GM21825 (cell line): ENCODE results near the gene JUNB.
"Not testable (repeated sequence)": the region's sequence is repeated elsewhere in the genome, so short reads cannot be mapped to it uniquely, and the experiment has no call there.

Source experiments
- ATAC-seq: cut with Tn5 transposase; IDR thresholded peaks from one replicate; pipeline ENCODE4 v1.9.1; 2021; ENCODE audit warnings: mild to moderate bottlenecking, moderate library complexity; ENCODE audit not compliant: unreplicated experiment

The JUNB gene

GRCh38 chr19:12788682-12789097 is 2.6 kb upstream of the JUNB start:
- ATAC-seq: no peak

GRCh38 chr19:12789098-12789903 is 2.0 kb upstream of the JUNB start:
- no peak for ATAC-seq

GRCh38 chr19:12789904-12790619 is 1.2 kb upstream of the JUNB start:
- ATAC-seq: peak; percentile 33

GRCh38 chr19:12790628-12791344 is 500 bp upstream of the JUNB start:
- no peak for ATAC-seq

- no peak for ATAC-seq
These were observed 966 bp downstream of the JUNB start for GRCh38 chr19:12792051-12792852.

- no peak for ATAC-seq
These were observed 1.6 kb downstream of the JUNB start for GRCh38 chr19:12792853-12793289.

GRCh38 chr19:12793290-12794195 is 2.3 kb downstream of the JUNB start:
- ATAC-seq: peak; percentile 26

GRCh38 chr19:12794196-12794941 is 3.1 kb downstream of the JUNB start:
- ATAC-seq: no peak

- no peak for ATAC-seq
These were observed 3.7 kb downstream of the JUNB start for GRCh38 chr19:12794971-12795381.

- no peak for ATAC-seq
These were observed 5.1 kb downstream of the JUNB start for GRCh38 chr19:12796146-12797071.

GRCh38 chr19:12797141-12797587 is 5.9 kb downstream of the JUNB start:
- no peak for ATAC-seq

GRCh38 chr19:12797607-12798006 is 6.3 kb downstream of the JUNB start:
- ATAC-seq: not testable (repeated sequence)

- ATAC-seq: no peak
These were observed 8.6 kb downstream of the JUNB start for GRCh38 chr19:12799742-12800465.

GRCh38 chr19:12800466-12800770 is 9.1 kb downstream of the JUNB start:
- no peak for ATAC-seq

GRCh38 chr19:12800923-12801465 is 9.7 kb downstream of the JUNB start:
- no peak for ATAC-seq

GRCh38 chr19:12801466-12802266 is 10.4 kb downstream of the JUNB start, which contains the start of the genes PRDX2 and THSD8:
Gene PRDX2, minus strand, starts transcription at chr19:12801800. Its CDS starts 539 bp downstream, at chr19:12801261.
Gene THSD8, plus strand, starts transcription at chr19:12802069. Its CDS starts 3 bp downstream, at chr19:12802072.
- ATAC-seq: peak; percentile 40
